ENCODE data around the gene MAP7.

GRCh38 chr6:136566851-136567250, 16.6 kb upstream of the MAP7 start:
- no peak for TF ChIP-seq PHF8 (IDR thresholded peaks at IDR 0.05; ENCODE audit: borderline replicate concordance, low read length)
- TF ChIP-seq LARP7 (IDR thresholded peaks at IDR 0.05): no peak
- TF ChIP-seq ZNF436 (CRISPR knock-in tag; IDR thresholded peaks at IDR 0.05): no peak
- no peak for TF ChIP-seq POLR2A (conservative IDR thresholded peaks at IDR 0.05)
- no peak for TF ChIP-seq HDAC2 (IDR thresholded peaks at IDR 0.05)
- no peak for TF ChIP-seq SREBF1 (IDR thresholded peaks at IDR 0.05; ENCODE audit: borderline replicate concordance, low read depth, low read length)
